GM18526 (cell line): ENCODE data around the gene ULK4.

Experiments
- POLR2A ChIP-seq: IDR thresholded peaks from 3 replicates; pipeline ENCODE4 v1.6.1; 2011; ENCODE audit not compliant: insufficient read length; ENCODE audit errors: extremely low read depth

The ULK4 gene

DNA sequence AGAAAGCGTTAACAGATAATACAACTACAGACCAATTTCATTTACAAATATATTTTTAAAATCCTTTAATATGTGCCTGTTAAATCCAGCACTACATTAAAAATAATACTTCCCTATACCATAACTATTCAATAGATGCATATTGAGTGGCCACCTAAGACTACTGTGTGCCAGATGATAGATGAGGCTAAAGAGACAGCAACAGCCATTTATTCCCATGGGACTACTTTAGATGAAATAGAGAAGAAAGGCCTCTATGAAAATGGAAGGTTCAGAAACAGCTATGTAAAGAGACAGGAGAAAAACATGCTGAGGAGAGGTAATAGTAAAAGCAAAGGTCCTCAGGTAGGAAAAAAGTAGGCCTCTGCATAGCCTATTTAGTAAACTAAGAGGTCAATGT is 358.1 kb downstream of the ULK4 start:
- no peak for TF ChIP-seq POLR2A

DNA sequence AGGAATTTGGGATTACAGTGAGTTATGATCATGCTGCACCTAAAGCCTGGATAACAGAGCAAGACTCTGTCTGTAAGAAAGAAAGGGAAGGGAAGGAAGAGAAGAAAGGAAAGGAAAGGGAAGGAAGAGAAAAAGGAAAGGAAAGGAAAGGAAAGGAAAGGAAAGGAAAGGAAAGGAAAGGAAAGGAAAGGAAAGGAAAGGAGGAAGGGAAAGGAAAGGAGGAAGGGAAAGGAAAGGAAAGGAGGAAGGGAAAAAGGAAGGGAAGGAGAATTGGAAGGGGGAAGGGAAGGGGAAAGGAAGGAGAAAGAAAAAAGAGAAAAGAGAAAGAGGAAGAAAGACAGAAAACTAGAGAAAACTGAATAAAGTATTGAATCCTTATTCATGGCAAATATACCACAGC is 359.8 kb downstream of the ULK4 start:
- no peak for TF ChIP-seq POLR2A

DNA sequence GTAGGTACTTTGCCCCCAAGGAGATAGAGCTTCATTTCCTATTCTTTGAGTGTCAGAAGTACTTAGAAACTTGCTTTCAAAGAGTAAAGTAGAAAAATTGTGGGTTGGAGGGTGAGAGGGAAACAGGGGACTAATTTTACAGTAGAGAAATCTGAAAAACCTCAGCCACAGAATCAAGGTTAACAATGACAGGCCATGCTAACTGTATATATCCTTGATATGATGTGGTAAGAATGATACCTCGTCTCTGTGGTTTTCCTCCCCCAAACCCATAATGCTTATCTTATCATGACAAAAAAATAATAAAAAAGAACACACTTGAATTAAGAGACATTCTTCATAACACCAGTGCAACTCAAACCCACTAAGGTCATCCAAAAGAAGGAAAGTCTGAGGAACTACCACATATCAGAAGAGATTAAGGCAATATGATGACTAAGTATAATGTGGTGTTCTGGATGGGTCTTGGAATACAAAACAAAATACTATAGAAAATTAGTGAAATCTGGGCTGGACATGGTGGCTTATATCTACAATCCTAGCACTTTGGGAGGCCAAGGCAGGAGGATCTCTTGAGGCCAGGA is 360.4 kb downstream of the ULK4 start:
- TF ChIP-seq POLR2A: no peak

DNA sequence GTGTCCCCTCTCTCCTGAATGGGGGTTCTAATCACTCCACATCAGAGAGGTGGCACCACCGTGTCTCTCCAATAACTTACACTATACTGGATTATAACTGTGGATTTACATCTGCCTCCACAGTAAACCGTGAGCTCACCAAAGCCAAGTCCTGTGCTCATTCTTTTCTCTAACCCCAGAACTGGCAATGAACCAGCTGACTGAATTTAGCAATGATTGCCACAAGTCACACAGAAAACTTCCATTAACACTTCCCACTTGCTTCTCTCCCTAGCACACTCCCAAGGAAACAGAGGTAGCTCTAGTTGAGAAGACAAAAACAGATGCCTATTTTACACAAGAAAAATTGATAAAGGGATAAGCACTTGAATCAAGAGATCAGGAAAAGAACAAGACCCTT is 361.3 kb downstream of the ULK4 start:
- TF ChIP-seq POLR2A: no peak

DNA sequence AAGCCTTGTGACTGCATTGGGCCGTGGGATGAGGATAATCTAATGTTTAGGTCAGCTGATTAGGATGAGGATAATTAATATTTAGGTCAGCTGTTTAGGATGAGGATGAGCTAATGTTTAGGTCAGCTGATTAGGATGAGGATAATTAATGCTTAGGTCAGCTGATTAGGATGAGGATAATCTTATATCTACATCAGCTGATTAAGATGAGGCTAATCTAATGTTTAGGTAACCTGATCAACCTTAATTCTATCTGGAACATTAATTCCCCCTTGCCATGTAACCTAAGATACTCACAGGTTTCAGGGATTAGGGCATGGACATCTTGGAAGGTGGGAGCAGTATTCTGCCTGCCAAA is 362.8 kb downstream of the ULK4 start:
- TF ChIP-seq POLR2A: no peak

DNA sequence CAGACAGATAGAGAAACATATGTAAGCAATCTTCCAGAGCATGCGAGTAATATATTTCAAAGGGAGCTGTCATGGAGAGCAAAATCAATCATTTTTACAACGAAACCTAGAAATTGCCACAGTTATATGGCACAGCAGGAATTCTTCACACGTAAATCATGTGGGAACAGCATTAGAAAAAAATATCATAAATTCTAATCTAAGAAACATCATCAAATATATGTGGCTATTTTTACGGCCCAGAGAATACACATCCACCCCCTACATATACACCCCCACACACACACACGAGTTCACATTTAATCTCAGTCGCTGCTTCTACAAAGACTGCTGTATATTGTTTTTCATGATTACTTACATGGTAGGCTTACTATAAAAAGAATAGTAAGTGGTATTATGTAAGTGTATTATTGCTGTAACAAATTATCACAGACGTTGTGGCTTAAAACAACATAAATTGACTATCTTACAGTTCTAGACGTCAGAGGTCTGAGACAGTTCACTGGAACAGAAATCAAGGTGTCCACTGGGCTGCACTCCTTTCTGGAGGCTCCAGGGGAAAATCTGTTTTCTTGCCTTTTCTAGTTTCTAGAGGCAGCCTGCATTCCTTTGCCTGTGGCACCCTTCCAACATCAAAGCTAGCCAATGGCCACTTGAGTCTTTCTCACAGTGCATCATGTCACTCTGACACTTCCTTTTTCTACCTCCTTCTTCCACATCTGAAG is 363.3 kb downstream of the ULK4 start:
- TF ChIP-seq POLR2A: no peak

DNA sequence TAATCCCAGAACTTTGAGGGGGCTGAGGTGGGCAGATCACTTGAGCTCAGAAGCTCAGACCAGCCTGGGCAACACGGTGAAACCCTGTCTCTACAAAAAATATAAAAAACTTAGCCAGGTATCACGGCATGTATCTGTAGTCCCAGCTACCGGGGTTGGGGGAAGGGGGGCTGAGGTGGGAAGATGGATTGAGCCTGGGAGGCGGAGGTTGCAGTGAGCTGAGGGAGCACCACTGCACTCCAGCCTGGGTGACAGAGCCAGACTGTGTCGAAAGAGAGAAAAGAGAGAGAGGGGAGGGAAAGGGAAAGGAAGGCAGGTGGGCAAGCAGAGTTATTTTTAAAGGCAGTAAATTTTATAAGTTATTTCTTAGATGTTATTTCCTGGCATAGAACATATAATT is 368.1 kb downstream of the ULK4 start:
- TF ChIP-seq POLR2A: no peak

DNA sequence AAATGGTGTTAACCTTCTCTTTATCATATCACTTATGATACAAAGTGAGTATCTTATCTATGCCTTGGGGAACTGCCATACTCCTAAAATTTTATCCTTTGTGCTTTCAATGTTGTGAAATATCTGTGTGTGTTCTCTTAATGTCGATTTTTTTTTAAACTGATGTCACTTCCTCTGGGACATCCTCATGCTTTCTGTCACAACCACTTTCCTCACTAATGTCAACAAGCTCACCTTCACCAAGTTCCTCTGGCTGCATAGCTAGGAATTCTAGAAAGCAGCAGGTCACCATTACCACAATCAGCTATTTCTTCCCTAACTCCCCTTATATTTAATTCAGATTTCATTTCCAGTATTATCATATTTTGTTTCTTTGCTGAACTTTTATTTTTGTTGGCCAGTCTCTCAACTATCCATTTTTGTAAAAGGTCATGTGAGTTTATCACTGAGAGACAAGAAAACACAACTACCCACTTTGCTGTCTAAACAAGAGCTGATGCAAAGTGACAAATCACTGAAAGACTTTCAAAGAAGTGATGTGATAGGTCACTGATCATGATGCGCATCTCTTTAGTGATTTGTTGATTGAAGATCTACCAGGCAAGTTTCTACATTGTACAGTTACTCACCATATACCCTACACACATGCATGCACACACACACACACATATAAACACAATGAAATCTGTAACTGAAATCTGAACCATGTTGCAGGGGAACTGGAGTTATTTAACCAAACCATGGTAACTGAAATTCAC is 369.0 kb downstream of the ULK4 start:
- no peak for TF ChIP-seq POLR2A

DNA sequence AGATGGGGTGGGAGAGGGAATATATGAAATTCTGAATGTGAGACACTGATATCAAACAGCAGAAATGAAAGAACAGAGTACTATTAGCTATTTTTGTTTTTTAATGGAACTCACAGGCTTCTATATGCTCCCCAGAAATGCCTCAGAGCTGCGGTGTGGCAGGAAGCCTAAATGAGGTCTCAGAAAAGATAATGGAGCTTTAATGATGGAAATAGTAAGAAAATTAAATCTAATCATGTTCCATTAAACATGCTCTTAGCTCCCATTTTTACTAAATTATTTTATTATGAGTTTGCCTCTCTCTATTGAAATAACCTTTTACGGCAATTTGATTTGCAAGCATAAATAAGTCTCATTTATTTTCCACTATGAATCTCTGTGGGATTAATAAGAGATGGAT is 378.9 kb downstream of the ULK4 start:
- no peak for TF ChIP-seq POLR2A

DNA sequence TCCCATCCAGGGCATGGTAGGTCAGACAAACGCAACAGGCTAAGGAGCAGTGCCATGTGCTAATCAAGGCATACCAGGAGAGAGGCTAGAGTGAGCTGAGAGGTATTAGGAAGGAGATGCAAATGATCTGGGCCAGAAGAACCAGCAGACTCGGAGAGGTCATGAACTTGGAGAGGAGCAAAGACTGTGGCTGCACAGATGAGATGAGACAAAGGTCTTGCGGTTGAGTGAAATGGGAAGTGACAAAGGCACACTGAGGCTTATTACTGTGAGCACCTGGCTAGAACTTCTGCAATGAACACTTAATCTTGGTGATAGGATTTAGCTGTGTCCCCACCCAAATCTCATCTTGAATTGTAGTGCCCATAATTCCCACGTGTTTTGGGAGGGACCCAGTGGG is 380.2 kb downstream of the ULK4 start:
- no peak for TF ChIP-seq POLR2A

DNA sequence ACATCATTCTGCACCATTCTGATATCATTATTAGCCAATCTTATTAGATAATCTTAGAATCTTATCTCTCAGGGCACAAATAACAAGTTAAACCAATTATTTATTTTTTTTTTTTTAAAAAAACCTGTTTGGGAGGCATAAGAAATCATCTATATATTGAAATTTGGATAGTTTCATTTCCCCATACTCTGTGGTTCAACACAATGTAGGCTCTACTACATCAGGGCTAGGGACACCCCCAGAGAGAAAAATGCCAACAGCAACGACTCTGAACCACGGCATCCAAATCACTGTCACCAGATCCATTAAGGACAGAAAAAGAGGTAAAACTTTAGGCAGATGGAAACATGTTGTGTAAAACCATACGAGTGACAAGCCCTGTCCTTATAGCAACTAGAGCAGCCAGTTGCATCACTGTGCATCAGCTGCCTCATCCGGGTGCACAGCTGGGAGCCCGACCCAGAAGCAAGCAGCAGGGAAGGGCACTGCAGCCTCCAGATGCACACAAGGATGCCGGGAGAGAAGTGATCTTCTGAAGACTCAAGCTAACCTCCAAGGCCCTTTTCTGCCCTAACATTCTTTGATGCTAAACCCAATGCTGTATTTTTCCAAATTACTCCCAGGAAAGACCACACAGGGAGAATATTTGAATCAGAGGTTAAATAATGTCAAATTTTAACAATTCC is 381.5 kb downstream of the ULK4 start:
- TF ChIP-seq POLR2A: no peak

DNA sequence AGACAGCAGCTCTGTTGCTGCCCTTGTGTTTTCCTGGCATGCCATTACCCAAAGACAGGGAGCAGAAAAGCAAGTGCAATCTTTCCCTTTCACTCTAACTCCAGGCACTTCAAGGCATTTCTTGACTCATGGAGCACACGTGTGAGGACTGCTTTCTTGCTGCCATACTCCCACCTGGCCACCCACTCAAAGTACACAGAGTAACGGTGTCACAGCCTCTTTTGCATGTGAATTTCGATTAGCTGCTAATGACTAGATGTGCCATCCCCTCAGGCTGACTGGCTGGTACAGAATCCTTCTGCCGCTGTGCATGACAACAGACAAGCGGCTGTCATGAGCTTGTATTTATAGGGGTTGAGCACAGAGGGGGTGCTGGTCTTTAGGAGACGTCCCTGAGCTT is 382.0 kb downstream of the ULK4 start:
- TF ChIP-seq POLR2A: no peak

DNA sequence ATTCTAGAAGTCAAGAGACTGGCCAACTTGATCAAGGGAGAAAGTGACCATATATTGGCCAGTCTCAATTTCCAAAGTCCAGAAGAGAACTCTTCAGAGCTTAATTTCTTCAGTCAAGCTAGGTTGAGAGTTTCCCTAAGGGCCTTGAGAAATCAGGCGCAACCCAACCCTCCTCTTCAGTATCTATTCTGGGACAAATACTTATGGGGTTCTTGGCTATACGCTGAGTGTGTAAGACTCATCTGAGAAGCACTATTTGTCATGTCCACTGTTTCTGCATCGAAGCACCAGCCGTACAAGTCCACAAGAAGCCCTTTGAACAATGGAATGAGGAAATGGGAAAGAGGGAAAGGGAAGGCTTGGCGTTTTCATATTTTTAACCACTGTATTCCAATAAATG is 383.1 kb downstream of the ULK4 start:
- TF ChIP-seq POLR2A: no peak

DNA sequence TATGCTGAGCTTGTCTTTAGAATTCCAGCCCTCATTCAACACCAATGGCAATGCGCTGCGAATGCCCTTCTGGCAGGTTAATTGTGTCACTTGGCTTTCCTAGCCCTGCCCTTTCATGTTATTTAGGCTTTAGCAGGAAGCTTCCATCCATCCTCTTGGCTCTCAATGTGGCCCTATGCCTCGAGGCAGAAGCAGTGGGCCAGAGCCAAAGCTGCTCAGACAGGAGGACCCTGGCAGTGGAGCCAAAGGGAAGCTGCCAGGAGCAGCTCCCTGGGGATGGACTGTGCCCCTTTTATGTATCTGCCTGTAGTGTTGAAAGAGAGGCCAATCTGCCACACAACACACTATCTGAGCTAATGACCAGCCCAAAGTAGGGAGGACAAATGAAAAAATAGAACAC is 386.2 kb downstream of the ULK4 start:
- TF ChIP-seq POLR2A: no peak

DNA sequence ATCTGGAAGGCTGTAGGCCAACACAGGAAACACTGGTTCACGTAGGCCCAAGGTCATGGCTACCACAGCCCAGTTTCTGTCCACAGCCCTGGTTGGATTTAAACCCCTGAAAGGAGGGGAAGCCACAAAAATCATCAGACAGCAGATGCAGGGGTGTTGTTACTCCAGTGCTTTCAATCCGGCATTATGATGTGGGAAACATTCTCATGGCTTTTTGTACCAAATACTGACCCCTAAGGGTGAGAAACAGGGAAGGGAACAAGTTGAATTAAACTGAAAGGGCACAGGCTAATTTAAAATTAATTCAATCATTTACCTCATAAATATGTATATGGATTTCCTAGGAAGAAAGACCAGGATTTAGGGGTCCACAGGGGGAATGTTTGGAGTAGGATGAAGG is 387.0 kb downstream of the ULK4 start:
- TF ChIP-seq POLR2A: no peak

DNA sequence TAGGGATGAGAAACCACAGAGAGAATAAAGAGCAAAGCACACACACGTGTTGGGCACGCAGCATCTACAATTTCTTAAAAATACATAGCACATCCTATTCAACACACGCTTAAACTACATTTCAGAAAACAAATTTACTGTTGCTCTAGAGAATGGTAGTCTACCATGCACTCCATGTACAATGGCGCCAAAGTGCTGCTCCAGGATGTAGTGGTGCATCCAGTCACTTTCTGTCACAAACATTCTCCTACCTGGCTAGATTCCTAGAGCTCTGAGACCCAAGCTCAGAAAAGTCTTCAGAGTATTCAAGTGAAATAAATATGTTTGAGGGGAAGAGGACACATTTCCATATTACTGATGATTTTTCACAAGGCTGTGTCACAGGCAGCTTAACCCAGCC is 388.3 kb downstream of the ULK4 start:
- no peak for TF ChIP-seq POLR2A

DNA sequence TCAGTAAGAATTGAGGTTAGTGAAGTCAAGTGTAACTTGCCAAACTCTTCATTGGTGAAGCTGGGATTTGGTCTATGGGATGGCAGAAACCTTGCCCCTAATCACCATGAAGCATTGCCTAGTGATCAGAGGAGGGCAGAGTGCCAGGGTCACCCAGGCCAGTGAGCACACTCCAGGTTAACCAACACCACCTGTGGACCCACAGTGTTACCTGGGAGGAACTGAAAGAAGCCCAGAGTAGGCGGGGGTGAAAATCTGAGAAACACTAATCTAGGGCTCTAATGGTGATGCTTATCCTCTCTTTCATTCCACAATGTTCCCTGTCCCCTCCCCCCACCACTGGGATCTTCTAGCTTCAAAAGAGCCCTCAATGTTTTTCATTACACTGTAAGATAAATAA is 389.8 kb downstream of the ULK4 start:
- TF ChIP-seq POLR2A: no peak
